GM18507 (cell line): ENCODE data around the gene NRXN3.

Experiments used
- DNase-seq: peaks from one replicate; pipeline ENCODE4 v3.0.0; 2011; ENCODE audit warnings: low read depth; ENCODE audit not compliant: insufficient read length; ENCODE audit errors: extremely low spot score
- FAIRE-seq: peaks from 2 replicates; lab custom pipeline; 2011; peaks lifted over from hg19 to GRCh38; lab: Jason Lieb, UNC

Gene NRXN3

GRCh38 chr14:79540394-79540793 lies 1370.2 kb downstream of the NRXN3 start:
- FAIRE-seq (no peak), DNase-seq (no peak)

- FAIRE-seq (no peak), DNase-seq (no peak)
Measured at GRCh38 chr14:79542121-79542520, 1371.9 kb downstream of the NRXN3 start.

GRCh38 chr14:79543348-79543747 lies 1373.2 kb downstream of the NRXN3 start:
- DNase-seq (no peak), FAIRE-seq (no peak)

GRCh38 chr14:79543967-79544697 lies 1374.0 kb downstream of the NRXN3 start:
- FAIRE-seq (no peak), DNase-seq (no peak)

GRCh38 chr14:79544698-79545070 lies 1374.5 kb downstream of the NRXN3 start:
- FAIRE-seq, result no peak
- no peak for DNase-seq

- FAIRE-seq, result no peak
Measured at GRCh38 chr14:79548836-79549235, 1378.7 kb downstream of the NRXN3 start.

GRCh38 chr14:79549515-79549914 lies 1379.3 kb downstream of the NRXN3 start:
- DNase-seq, result no peak
- FAIRE-seq, result no peak

More at GRCh38 chr14:79548836-79549235, 1378.7 kb downstream of the NRXN3 start:
- DNase-seq, result no peak

GRCh38 chr14:79551523-79551922 lies 1381.3 kb downstream of the NRXN3 start:
- DNase-seq, result no peak
- no peak for FAIRE-seq

- FAIRE-seq (no peak), DNase-seq (no peak)
Measured at GRCh38 chr14:79552778-79553177, 1382.6 kb downstream of the NRXN3 start.

GRCh38 chr14:79554816-79555215 lies 1384.6 kb downstream of the NRXN3 start:
- FAIRE-seq (no peak), DNase-seq (no peak)

GRCh38 chr14:79555429-79555828 lies 1385.3 kb downstream of the NRXN3 start:
- DNase-seq, result no peak
- FAIRE-seq, result no peak

GRCh38 chr14:79557309-79557708 lies 1387.1 kb downstream of the NRXN3 start:
- DNase-seq, result no peak
- no peak for FAIRE-seq

GRCh38 chr14:79562185-79562584 lies 1392.0 kb downstream of the NRXN3 start:
- FAIRE-seq (no peak), DNase-seq (no peak)

- no peak for DNase-seq
- FAIRE-seq, result no peak
Measured at GRCh38 chr14:79564371-79564770, 1394.2 kb downstream of the NRXN3 start.

GRCh38 chr14:79567306-79567705 lies 1397.1 kb downstream of the NRXN3 start:
- DNase-seq (no peak), FAIRE-seq (no peak)

GRCh38 chr14:79568594-79568993 lies 1398.4 kb downstream of the NRXN3 start:
- FAIRE-seq (no peak), DNase-seq (no peak)

- FAIRE-seq (no peak), DNase-seq (no peak)
Measured at GRCh38 chr14:79569072-79569471, 1398.9 kb downstream of the NRXN3 start.

GRCh38 chr14:79570648-79571047 lies 1400.5 kb downstream of the NRXN3 start:
- no peak for FAIRE-seq
- no peak for DNase-seq

- no peak for DNase-seq
- no peak for FAIRE-seq
Measured at GRCh38 chr14:79571366-79571765, 1401.2 kb downstream of the NRXN3 start.

GRCh38 chr14:79573486-79573885 lies 1403.3 kb downstream of the NRXN3 start:
- FAIRE-seq (no peak), DNase-seq (no peak)

GRCh38 chr14:79575032-79575431 lies 1404.9 kb downstream of the NRXN3 start:
- DNase-seq (no peak), FAIRE-seq (no peak)

GRCh38 chr14:79576424-79576823 lies 1406.3 kb downstream of the NRXN3 start:
- FAIRE-seq, result no peak
- no peak for DNase-seq
